K562 (cell line): Measurements from ENCODE around the gene PACC1. TPM values are rescaled to one million over a fixed set of nuclear protein-coding genes. Genes with fewer than 3 reads are reported as not detected.

Experiments used
- ATAC-seq: fragments of 200-7000 bp; cut with Tn5 transposase; 3 replicates; pipeline ENCODE4 v1.9.1; 2020; ENCODE audit warnings: moderate library complexity
- BruUV-seq: library from RNA; stranded (reverse); fragments of 400-500 nt; replicated peaks from 2 replicates; lab custom pipeline; 2021; lab: Mats Ljungman, UMichigan
- CTCF ChIA-PET: fragments of 300-600 bp; formaldehyde crosslinking; extraction: SDS; loops from one replicate; lab custom pipeline; 2021; ENCODE audit warnings: low intra/inter-chr PET ratio; lab: Yijun Ruan, JAX
- POLR2A ChIA-PET: fragments of 300-600, 350-650 bp; sonication (Branson Sonifier 250); formaldehyde crosslinking; extraction: SDS; loops from one replicate; lab custom pipeline; 2021; ENCODE audit warnings: antibody characterized with exemption, inconsistent platforms; lab: Yijun Ruan, JAX
- DNase-seq, 4 experiments: peaks; one replicate each; pipeline versions ENCODE4 v3.0.0 to v3.0.0-alpha.2; 2011 to 2018; ENCODE audit warnings: low spot score in 3 of 4, mixed read lengths in 3 of 4; ENCODE audit errors: extremely low read depth in 1 of 4
- FAIRE-seq: peaks from 2 replicates; lab custom pipeline; 2011; peaks lifted over from hg19 to GRCh38; lab: Jason Lieb, UNC
- H2AFZ ChIP-seq: 2 replicates; pipeline ENCODE4 v1.6.0; 2011; ENCODE audit warnings: low read depth, low read length, control low read depth, inconsistent platforms
- H3K27ac ChIP-seq: fragments of 200-600 bp; 3 replicates; pipeline ENCODE4 v1.8.0; 2011; ENCODE audit warnings: low read depth, mild to moderate bottlenecking, control low read depth, inconsistent platforms, low read length, moderate library complexity, mixed read lengths; ENCODE audit errors: extremely low read depth
- H3K27me3 ChIP-seq, 2 experiments: fragments of 300-600 bp in 1 of 2; 2 replicates in 1 of 2; 3 replicates in 1 of 2; pipeline versions ENCODE4 v1.6.0 to v1.8.0; 2011; ENCODE audit warnings: inconsistent platforms in 2 of 2, low read length in 2 of 2, mild to moderate bottlenecking in 1 of 2, mixed read lengths in 1 of 2, moderate library complexity in 1 of 2; ENCODE audit not compliant: control insufficient read depth in 2 of 2, insufficient read depth in 2 of 2
- H3K36me3 ChIP-seq: fragments of 300-600 bp; 3 replicates; pipeline ENCODE4 v1.8.0; 2011; ENCODE audit warnings: mild to moderate bottlenecking, low read length, inconsistent platforms; ENCODE audit not compliant: control insufficient read depth, insufficient read depth
- H3K4me1 ChIP-seq, 2 experiments: fragments of 200-600 bp in 1 of 2; replicated peaks in 1 of 2; 2 replicates in 1 of 2; 3 replicates in 1 of 2; pipeline versions ENCODE4 v1.5.1 to v1.8.0; 2011; ENCODE audit warnings: inconsistent platforms in 2 of 2, low read length in 2 of 2, mild to moderate bottlenecking in 1 of 2, mixed read lengths in 1 of 2, moderate library complexity in 1 of 2; ENCODE audit not compliant: control insufficient read depth in 2 of 2, insufficient read depth in 2 of 2
- H3K4me2 ChIP-seq: 2 replicates; pipeline ENCODE4 v1.6.1; 2011; ENCODE audit warnings: low read length, control low read depth, inconsistent platforms, mixed read lengths; ENCODE audit not compliant: insufficient read depth
- H3K4me3 ChIP-seq: fragments of 200-600 bp; sonication (generic), shearing (Covaris generic); 2 replicates; pipeline ENCODE4 v1.5.1; 2016; ENCODE audit warnings: control low read depth, inconsistent platforms
- H3K79me2 ChIP-seq: fragments of 200-600 bp; 3 replicates; pipeline ENCODE4 v1.8.0; 2011; ENCODE audit warnings: low read length, inconsistent platforms; ENCODE audit not compliant: control insufficient read depth, insufficient read depth
- H3K9ac ChIP-seq, 2 experiments: 2 replicates each; pipeline versions ENCODE4 v1.6.0 to v1.6.1; 2011; ENCODE audit warnings: low read depth in 2 of 2, low read length in 2 of 2, control low read depth in 1 of 2, inconsistent platforms in 1 of 2, mild to moderate bottlenecking in 1 of 2, mixed read lengths in 1 of 2; ENCODE audit not compliant: insufficient read depth in 1 of 2
- H3K9me1 ChIP-seq: one replicate; pipeline ENCODE4 v1.6.0; 2011; ENCODE audit warnings: inconsistent platforms, mild to moderate bottlenecking, low read length, moderate library complexity; ENCODE audit not compliant: control insufficient read depth, insufficient read depth
- H3K9me3 ChIP-seq: replicated peaks from 2 replicates; pipeline ENCODE4 v1.5.1; 2011; ENCODE audit warnings: low read depth, low read length, inconsistent platforms; ENCODE audit not compliant: control insufficient read depth, insufficient read depth
- H4K20me1 ChIP-seq: replicated peaks from 2 replicates; pipeline ENCODE4 v1.6.1; 2011; ENCODE audit warnings: low read length, inconsistent platforms, mixed read lengths; ENCODE audit not compliant: control insufficient read depth, insufficient read depth
- ADNP ChIP-seq: fragments of 200-800 bp; sonication (Bioruptor generic); IDR thresholded peaks from 2 replicates; pipeline ENCODE4 v1.6.1; 2016; ENCODE audit warnings: missing genetic modification characterization, missing compliant biosample characterization
- CGGBP1 ChIP-seq: fragments of 250-450 bp; sonication (Bioruptor Pico); IDR thresholded peaks from 2 replicates; pipeline ENCODE4 v1.9.0; 2021; ENCODE audit warnings: mild to moderate bottlenecking
- CHCHD3 ChIP-seq: fragments of 250-450 bp; sonication (Bioruptor Pico); IDR thresholded peaks from 2 replicates; pipeline ENCODE4 v2.1.2; 2022; ENCODE audit warnings: mild to moderate bottlenecking
- KDM2B ChIP-seq: fragments of 250-450 bp; sonication (Bioruptor Pico); IDR thresholded peaks from 2 replicates; pipeline ENCODE4 v1.8.0; 2021; ENCODE audit warnings: mild to moderate bottlenecking, moderate library complexity
- NR1H2 ChIP-seq: sonication (generic); formaldehyde crosslinking; IDR thresholded peaks from 2 replicates; pipeline ENCODE4 v1.4.0; 2020; ENCODE audit warnings: mild to moderate bottlenecking, missing genetic modification reagents
- PATZ1 ChIP-seq: fragments of 250-450 bp; sonication (Bioruptor Pico); IDR thresholded peaks from 2 replicates; pipeline ENCODE4 v1.5.0; 2020; ENCODE audit warnings: mild to moderate bottlenecking, borderline replicate concordance
- RFX5 ChIP-seq: IDR thresholded peaks from 2 replicates; pipeline ENCODE4 v1.6.1; 2011; ENCODE audit warnings: low read depth, mild to moderate bottlenecking, improper control_type of control experiment, low read length
- TAF9B ChIP-seq: fragments of 450-650 bp; IDR thresholded peaks from 2 replicates; pipeline ENCODE4 v1.6.1; 2018; ENCODE audit warnings: mild to moderate bottlenecking; ENCODE audit not compliant: partially characterized antibody
- TEAD2 ChIP-seq: fragments of 450-650 bp; IDR thresholded peaks from 2 replicates; pipeline ENCODE4 v1.6.1; 2016; ENCODE audit warnings: missing genetic modification characterization, control low read depth, missing compliant biosample characterization
- ZBED1 ChIP-seq: IDR thresholded peaks from 2 replicates; pipeline ENCODE4 v1.6.1; 2014
- ZBTB26 ChIP-seq: fragments of 450-650 bp; formaldehyde crosslinking; IDR thresholded peaks from 2 replicates; pipeline ENCODE4 v1.4.0; 2022; ENCODE audit warnings: missing genetic modification characterization
- ZBTB34 ChIP-seq: fragments of 250-450 bp; sonication (Bioruptor Pico); IDR thresholded peaks from 2 replicates; pipeline ENCODE4 v1.8.0; 2021; ENCODE audit warnings: mild to moderate bottlenecking, moderate library complexity
- ZBTB43 ChIP-seq: sonication (generic); formaldehyde crosslinking; IDR thresholded peaks from 2 replicates; pipeline ENCODE4 v1.8.0; 2023; ENCODE audit warnings: mild to moderate bottlenecking, missing genetic modification reagents
- ZC3H11A ChIP-seq: IDR thresholded peaks from 2 replicates; pipeline ENCODE4 v1.6.1; 2012; ENCODE audit warnings: low read depth, low read length, improper control_type of control experiment
- ZNF77 ChIP-seq: fragments of 250-450 bp; sonication (Bioruptor Pico); IDR thresholded peaks from 2 replicates; pipeline ENCODE4 v1.5.0; 2020
- WGBS: fragments of 100-300 bp; shearing (Covaris generic); methylation state at CpG from one replicate; pipeline ENCODE4 v1.1.6; 2016; ENCODE audit warnings: low coverage, mixed read lengths; ENCODE audit not compliant: insufficient coverage; ENCODE audit errors: missing lambda C conversion rate; 5-methylcytosine and 5-hydroxymethylcytosine counted together
- in situ Hi-C: fragments of 300-500 bp; cut with MboI; formaldehyde crosslinking; loops from 4 replicates; pipeline ENCODE4 v1.15.0; 2018; ENCODE audit warnings: inconsistent platforms, mixed read lengths
- intact Hi-C: fragments of 100-400 bp; cut with micrococcal nuclease; formaldehyde crosslinking; loops from 2 replicates; pipeline ENCODE4 v1.14.2; 2022
- polyA plus RNA-seq, 8 experiments: library from polyadenylated mRNA; depleted of rRNA in 4 of 8; stranded (reverse) in 5 of 8; unstranded in 3 of 8; fragments of >200 nt; fragmentation: Nextera tagmentation in 2 of 8; fragmentation: Illumina TruSeq in 1 of 8; extraction: Ambion mirVana in 2 of 8; extraction: Trizol in 1 of 8; gene quantifications; 2 replicates each; pipeline versions ENCODE4 v1.2.1 to v1.2.3, GENCODE V29; 2011 to 2014; ENCODE audit warnings: inconsistent platforms in 1 of 8, missing spikeins in 1 of 8
- total RNA-seq, 7 experiments: library from RNA; depleted of rRNA in 6 of 7; stranded (reverse); fragments of >200 nt in 6 of 7; fragmentation: Illumina TruSeq in 2 of 7; extraction: Trizol in 2 of 7; gene quantifications; 2 replicates each; pipeline versions ENCODE4 v1.2.1 to v1.2.3, GENCODE V29; 2011 to 2021; ENCODE audit warnings: low replicate concordance in 1 of 7

The PACC1 gene
- total and polyA plus RNA-seq, 9 of the 15 experiments (the other 6 are each of a cell fraction or from before 2014, with no cell fraction given): 7.1 to 19.3 (median 14.9) TPM

- intact Hi-C loops: no loop called here
- no peaks in the 10 kb centered on the region for H3K9me1 ChIP-seq
- peaks cover 20% of the 10 kb centered on the region; the same call in 2 of the 3 replicates for H3K36me3 ChIP-seq
- H3K4me1 ChIP-seq: no peaks in the 10 kb centered on the region; a peak in 1 of 5 replicates
- TF ChIP-seq TEAD2 (tag) (no peak), RFX5 (no peak), TAF9B (no peak), ZBTB43 (no peak), ZNF77 (CRISPR knock-in tag) (no peak), ZC3H11A (no peak), NR1H2 (no peak), PATZ1 (CRISPR knock-in tag) (no peak), CHCHD3 (CRISPR knock-in tag) (no peak), CGGBP1 (CRISPR knock-in tag) (no peak), ZBTB26 (CRISPR knock-in tag) (no peak), ADNP (tag) (no peak), ZBED1 (no peak), KDM2B (CRISPR knock-in tag) (no peak), ZBTB34 (CRISPR knock-in tag) (no peak)
- no peak overlapping the region for H3K4me2 ChIP-seq
- in situ Hi-C loops: no loop called here
- H4K20me1 ChIP-seq: no peaks in the 10 kb centered on the region
- no peak overlapping the region for H3K4me3 ChIP-seq
- no peaks in the 10 kb centered on the region for H3K9me3 ChIP-seq
- 86% methylated on average over 7 of the region's 8 CpGs for WGBS
- DNase-seq (no peak), ATAC-seq (no peak), FAIRE-seq (no peak)
- H3K27me3 ChIP-seq: no peaks in the 10 kb centered on the region
- ChIA-PET CTCF (no interaction called here), POLR2A (interaction anchor here (1.0 kb wide), 1 partner anchor 9 kb away, joined by 3 read pairs; no protein-coding TSS in a partner anchor)
- 0 out of 3 replicates have a peak, but pooled peaks cover under 1% of the 10 kb centered on the region for H3K79me2 ChIP-seq
- no TSS peak for BruUV-seq
- H3K27ac ChIP-seq: no peak overlapping the region
- H3K9ac ChIP-seq: no peak overlapping the region
- no peak overlapping the region for H2AFZ ChIP-seq
Measured at GRCh38 chr1:212446333-212446732, 31.6 kb upstream of the PACC1 start.
